GM18508 (cell line): ENCODE data around the gene CEBPE.

Experiments used
- ATAC-seq: cut with Tn5 transposase; IDR thresholded peaks from one replicate; pipeline ENCODE4 v1.9.1; 2021; ENCODE audit warnings: moderate number of reproducible peaks; ENCODE audit not compliant: insufficient read depth, unreplicated experiment

Gene CEBPE

GRCh38 chr14:23085458-23085857, 33.6 kb downstream of the CEBPE start:
- no peak for ATAC-seq

GRCh38 chr14:23080474-23080873, 38.6 kb downstream of the CEBPE start:
- no peak for ATAC-seq

- no peak for ATAC-seq
Observed at GRCh38 chr14:23079716-23080115, 39.3 kb downstream of the CEBPE start.

GRCh38 chr14:23078692-23079116, 40.4 kb downstream of the CEBPE start:
- ATAC-seq: no peak

GRCh38 chr14:23077962-23078361, 41.1 kb downstream of the CEBPE start:
- no peak for ATAC-seq

GRCh38 chr14:23076785-23077408, 42.2 kb downstream of the CEBPE start:
- ATAC-seq: no peak

- no peak for ATAC-seq
Observed at GRCh38 chr14:23074906-23075305, 44.1 kb downstream of the CEBPE start.

GRCh38 chr14:23071921-23072539, 47.0 kb downstream of the CEBPE start:
- ATAC-seq: no peak

- peak; percentile 50 for ATAC-seq
Observed at GRCh38 chr14:23071244-23071920, 47.7 kb downstream of the CEBPE start.

- no peak for ATAC-seq
Observed at GRCh38 chr14:23070262-23071129, 48.6 kb downstream of the CEBPE start.

- no peak for ATAC-seq
Observed at GRCh38 chr14:23069413-23069806, 49.6 kb downstream of the CEBPE start.

- ATAC-seq: peak; percentile 75
Observed at GRCh38 chr14:23068789-23069412, 50.2 kb downstream of the CEBPE start.

GRCh38 chr14:23067847-23068788, 50.9 kb downstream of the CEBPE start:
- ATAC-seq: no peak
